ENCODE data around the gene SCO2. TPM values are rescaled to one million over a fixed set of nuclear protein-coding genes. Genes with fewer than 3 reads are reported as not detected.

Gene SCO2
- total RNA-seq, 1 experiment from 2014 or later = 6.5 TPM

DNA sequence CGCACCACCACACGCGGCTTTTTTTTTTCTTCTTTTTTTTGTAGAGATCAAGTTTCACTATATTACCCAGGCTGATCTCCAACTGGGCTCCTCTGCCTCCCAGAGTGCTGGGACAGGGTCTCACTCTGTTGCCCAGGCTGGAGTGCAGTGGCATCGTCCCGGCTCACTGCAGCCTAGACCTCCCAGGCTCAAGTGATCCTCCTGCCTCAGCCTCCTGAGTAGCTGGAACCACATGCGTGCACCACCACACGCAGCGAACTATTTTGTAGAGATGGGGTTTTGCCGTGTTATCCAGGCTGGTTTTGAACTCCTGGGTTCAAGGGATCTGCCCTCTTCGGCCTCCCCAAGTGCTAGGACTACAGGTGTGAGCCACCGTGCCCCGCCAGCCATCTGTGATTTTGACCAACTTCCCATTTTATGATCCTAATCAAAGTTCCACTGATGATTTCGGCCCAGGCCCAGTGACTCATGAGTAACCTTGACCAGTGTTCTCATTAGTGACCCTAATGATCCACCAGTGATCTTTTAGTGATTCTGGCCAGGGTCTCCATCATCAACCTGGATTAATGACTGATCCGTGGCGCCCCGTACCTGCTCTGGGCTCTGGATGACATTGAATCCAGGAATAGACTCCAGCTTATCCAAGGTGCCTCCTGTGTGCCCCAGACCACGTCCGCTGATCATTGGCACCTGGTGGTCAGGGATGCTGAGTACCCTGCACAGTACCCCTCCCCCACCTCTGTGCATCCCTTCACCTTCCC lies 2.7 kb upstream of the SCO2 start:
- BruUV-seq (replicated peaks) = no TSS peak
- intact Hi-C loops (cut with micrococcal nuclease; ENCODE audit: unreplicated experiment) = loop anchor here (5.0 kb wide), 1 partner anchor 54 kb away; the partner anchor contains the start of gene CHKB
- Histone ChIP-seq H3K36me3 (ENCODE audit: control insufficient read depth, insufficient read depth, low read length) (no peaks in the 10 kb centered on the region), H3K9me3 (no peaks in the 10 kb centered on the region), H3K4me3 (ENCODE audit: low read depth, low read length) (no peak overlapping the region), H3K27me3 (replicated peaks; ENCODE audit: control insufficient read depth, insufficient read depth, low read length) (no peaks in the 10 kb centered on the region), H3K4me1 (peaks cover 29% of the 10 kb centered on the region)
- CTCF ChIA-PET = interaction anchor here (1.4 kb wide), 1 partner anchor 20 kb away, joined by 3 read pairs; the partner anchor contains the start of genes LMF2 and NCAPH2
- peaks cover 21% of the 10 kb centered on the region for H3K4me1 Mint-ChIP-seq (ENCODE audit: low read depth, unreplicated experiment)
- no peaks in the 10 kb centered on the region for H3K27me3 Mint-ChIP-seq (ENCODE audit: insufficient read depth, unreplicated experiment)
- H3K4me3 Mint-ChIP-seq (ENCODE audit: unreplicated experiment) = peak overlapping the region; percentile 89
- H3K36me3 Mint-ChIP-seq (ENCODE audit: insufficient read depth, unreplicated experiment) = peaks cover 59% of the 10 kb centered on the region
- TF ChIP-seq, protein P1, sequence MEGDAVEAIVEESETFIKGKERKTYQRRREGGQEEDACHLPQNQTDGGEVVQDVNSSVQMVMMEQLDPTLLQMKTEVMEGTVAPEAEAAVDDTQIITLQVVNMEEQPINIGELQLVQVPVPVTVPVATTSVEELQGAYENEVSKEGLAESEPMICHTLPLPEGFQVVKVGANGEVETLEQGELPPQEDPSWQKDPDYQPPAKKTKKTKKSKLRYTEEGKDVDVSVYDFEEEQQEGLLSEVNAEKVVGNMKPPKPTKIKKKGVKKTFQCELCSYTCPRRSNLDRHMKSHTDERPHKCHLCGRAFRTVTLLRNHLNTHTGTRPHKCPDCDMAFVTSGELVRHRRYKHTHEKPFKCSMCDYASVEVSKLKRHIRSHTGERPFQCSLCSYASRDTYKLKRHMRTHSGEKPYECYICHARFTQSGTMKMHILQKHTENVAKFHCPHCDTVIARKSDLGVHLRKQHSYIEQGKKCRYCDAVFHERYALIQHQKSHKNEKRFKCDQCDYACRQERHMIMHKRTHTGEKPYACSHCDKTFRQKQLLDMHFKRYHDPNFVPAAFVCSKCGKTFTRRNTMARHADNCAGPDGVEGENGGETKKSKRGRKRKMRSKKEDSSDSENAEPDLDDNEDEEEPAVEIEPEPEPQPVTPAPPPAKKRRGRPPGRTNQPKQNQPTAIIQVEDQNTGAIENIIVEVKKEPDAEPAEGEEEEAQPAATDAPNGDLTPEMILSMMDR (IDR thresholded peaks at IDR 0.05; ENCODE audit: insufficient read depth in 1 of 2, low read depth in 1 of 2, low read length in 1 of 2, severe bottlenecking in 1 of 2, unreplicated experiment in 1 of 2) = no peak
- no peaks in the 10 kb centered on the region for H3K9me3 Mint-ChIP-seq (ENCODE audit: unreplicated experiment)
- peak in 1 of 2 experiments; percentile 28 for DNase-seq
- POLR2A ChIA-PET = no interaction called here
- peak overlapping the region; percentile 69 for H3K27ac Mint-ChIP-seq (ENCODE audit: unreplicated experiment)

DNA sequence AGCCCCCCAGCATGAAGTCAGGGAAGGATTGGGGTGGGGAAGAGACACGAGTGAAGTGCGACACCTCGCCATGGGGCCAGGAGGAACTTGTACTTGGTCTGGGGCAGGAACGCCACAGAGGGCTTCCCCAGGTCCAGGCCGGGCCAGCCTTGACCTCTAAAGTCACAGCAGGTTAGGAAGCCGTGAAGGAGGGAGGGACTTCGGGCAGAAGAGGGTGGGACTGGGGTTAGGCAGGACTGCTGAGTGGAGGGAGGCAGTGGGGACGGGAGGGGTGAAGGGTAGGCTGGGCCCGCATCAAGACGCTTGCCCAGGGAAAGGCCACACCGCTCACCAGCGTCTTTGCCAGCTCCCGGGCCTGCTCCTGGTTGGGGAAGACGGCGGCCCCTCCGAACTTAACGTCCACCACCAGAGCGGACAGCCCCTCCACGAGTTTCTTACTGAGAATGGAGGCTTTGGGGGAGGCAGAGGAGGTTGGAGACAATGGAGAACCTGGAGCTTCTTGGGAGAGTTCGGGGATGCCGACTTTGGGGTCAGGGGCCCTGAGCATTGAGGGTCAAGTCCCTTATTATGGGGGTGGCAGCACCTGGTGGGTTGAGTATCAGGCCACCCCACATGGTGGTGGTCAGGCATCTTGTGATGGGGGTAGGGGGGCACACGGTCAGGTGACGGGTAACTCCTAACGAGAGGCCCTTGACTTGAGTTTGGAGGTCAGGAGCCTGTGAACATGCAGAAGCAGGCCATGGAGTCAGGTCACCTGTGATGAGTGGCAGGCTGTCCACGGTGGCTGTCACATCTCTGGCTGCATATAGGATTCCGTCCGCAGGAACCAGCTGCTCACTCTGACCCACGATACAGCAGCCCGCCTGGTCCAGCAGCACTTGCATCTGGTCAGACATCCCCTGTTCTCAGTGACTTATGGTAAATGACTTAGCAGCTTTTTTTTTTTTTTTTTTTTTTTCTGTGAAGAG lies 1.7 kb upstream of the SCO2 start:
- CTCF ChIA-PET = interaction anchor here (0.6 to 1.4 kb wide), 2 partner anchors 9 to 19 kb away, joined by 3 to 4 read pairs; partner anchors contain the start of genes LMF2 and NCAPH2
- peak; percentile 62 to 71 for DNase-seq
- Histone ChIP-seq H3K4me3 (ENCODE audit: low read depth, low read length) (peak overlapping the region; percentile 87), H3K9me3 (no peaks in the 10 kb centered on the region), H3K4me1 (peaks cover 20% of the 10 kb centered on the region), H3K27me3 (replicated peaks; ENCODE audit: control insufficient read depth, insufficient read depth, low read length) (no peaks in the 10 kb centered on the region), H3K36me3 (ENCODE audit: control insufficient read depth, insufficient read depth, low read length) (no peaks in the 10 kb centered on the region)
- TF ChIP-seq, protein P1 (IDR thresholded peaks at IDR 0.05; ENCODE audit: insufficient read depth in 1 of 2, low read depth in 1 of 2, low read length in 1 of 2, severe bottlenecking in 1 of 2, unreplicated experiment in 1 of 2) = no peak
- POLR2A ChIA-PET = interaction anchor here (0.6 kb wide), 1 partner anchor 101 kb away, joined by 5 read pairs; no protein-coding TSS in a partner anchor
- Mint-ChIP-seq H3K36me3 (ENCODE audit: insufficient read depth, unreplicated experiment) (peaks cover 53% of the 10 kb centered on the region), H3K4me1 (ENCODE audit: low read depth, unreplicated experiment) (peaks cover 14% of the 10 kb centered on the region), H3K4me3 (ENCODE audit: unreplicated experiment) (peak overlapping the region; percentile 89), H3K27me3 (ENCODE audit: insufficient read depth, unreplicated experiment) (no peaks in the 10 kb centered on the region), H3K27ac (ENCODE audit: unreplicated experiment) (peak overlapping the region; percentile 69), H3K9me3 (ENCODE audit: unreplicated experiment) (no peaks in the 10 kb centered on the region)
- TSS peak; percentile 8 for BruUV-seq (replicated peaks)
- intact Hi-C loops (cut with micrococcal nuclease; ENCODE audit: unreplicated experiment) = loop anchor here (5.0 kb wide), 1 partner anchor 55 kb away; the partner anchor contains the start of gene CHKB

All from Caco-2 (cell line).